ENCODE data around the gene TXNL1. TPM values are rescaled to one million over a fixed set of nuclear protein-coding genes. Genes with fewer than 3 reads are reported as not detected.
A peak's percentile ranks its signal among the peaks of the same experiment; 100 is the strongest.
"Not testable (repeated sequence)": the region's sequence is repeated elsewhere in the genome, so short reads cannot be mapped to it uniquely, and the experiment has no call there.

Gene TXNL1
- 100 to 1,000 TPM in 3 of 4 donors, 10 to 100 TPM in 1; 97.0 to 108 (median 105) TPM for polyA plus RNA-seq (ENCODE audit: insufficient read length in 4 of 4)

- DNase-seq (ENCODE audit: low read depth in 4 of 4, low spot score in 2 of 4): peak; percentile 90 to 99 (median 96)
Observed at GRCh38 chr18:56638232-56639103, at the start of gene TXNL1. Gene TXNL1, minus strand, starts transcription at chr18:56638592. Its CDS starts 152 bp downstream, at chr18:56638440.

DNA sequence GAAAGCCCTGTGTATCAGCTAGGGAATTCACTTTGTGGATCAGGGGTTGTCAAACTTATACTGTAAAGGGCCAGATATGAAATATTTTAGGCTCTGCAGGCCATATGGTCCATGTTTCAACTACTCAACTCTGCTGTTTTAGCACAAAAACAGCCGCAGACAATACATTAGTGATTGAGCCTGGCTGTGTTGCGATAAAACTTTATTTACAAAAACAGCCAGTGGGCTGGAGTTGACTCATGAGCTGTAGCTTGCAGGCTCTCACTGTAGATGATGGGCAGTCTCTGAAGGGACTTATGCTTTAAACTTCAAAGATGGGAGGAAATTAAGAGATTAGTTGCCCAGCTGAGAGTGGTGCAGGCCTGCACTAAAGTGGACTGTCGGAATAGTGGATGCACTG lies 45.9 kb upstream of the TXNL1 start:
- no peak for DNase-seq (ENCODE audit: low read depth in 4 of 4, low spot score in 2 of 4)

DNA sequence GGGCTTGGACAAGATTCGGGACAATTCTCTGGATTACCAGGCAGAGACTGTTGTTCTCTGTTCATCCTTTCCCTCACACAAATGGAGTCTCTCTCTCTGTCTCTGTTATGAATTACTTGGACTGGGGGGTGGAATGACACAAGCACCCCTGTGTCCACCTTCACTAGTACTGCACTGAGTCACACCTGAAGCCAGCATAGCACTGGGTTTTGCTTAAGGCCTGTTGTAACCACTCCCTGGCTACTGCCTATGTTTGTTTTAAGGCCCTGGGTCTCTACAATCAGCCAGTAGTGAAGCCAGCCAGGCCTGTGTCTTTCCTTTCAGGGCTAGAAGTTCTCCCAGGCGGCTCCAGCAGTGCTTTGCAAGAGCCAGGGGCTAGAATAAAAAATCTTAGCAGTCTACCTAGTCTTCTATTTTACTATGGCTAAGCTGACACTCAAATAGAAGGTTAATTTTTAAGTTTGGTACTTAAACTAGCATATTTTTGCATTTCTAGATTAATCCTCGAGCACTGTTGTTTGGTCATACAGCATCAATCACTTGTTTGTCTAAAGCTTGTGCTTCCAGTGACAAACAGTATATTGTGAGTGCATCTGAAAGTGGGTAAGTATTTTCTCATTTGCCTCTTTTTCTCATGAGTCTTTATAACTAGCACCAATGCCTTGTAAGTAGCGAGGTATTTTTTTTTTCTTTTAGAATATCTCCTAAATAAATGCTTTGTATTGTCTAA lies 40.6 kb upstream of the TXNL1 start:
- no peak for DNase-seq (ENCODE audit: low read depth in 4 of 4, low spot score in 2 of 4)

DNA sequence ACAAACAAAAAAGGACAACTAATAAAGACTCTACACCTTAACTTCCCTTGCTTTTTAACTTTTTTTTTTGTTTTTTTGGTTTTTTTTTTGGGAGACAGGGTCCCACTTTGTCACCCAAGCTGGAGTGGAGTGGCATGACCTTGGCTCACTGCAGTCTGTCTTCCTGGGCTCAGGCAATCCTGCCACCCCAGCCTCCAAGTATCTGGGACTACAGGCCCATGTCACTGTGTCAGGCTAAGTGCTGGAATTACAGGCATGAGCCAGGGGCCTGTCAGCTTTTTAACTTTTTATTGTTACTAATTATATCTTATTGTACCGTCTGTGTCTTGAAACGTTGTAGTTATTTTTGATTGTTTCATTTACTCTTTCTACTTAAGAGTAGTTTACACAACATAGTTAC lies 38.2 kb upstream of the TXNL1 start:
- DNase-seq (ENCODE audit: low read depth in 4 of 4, low spot score in 2 of 4): no peak

- DNase-seq (ENCODE audit: low read depth in 4 of 4, low spot score in 2 of 4): no peak
Observed at GRCh38 chr18:56672981-56673380, 34.6 kb upstream of the TXNL1 start.

DNA sequence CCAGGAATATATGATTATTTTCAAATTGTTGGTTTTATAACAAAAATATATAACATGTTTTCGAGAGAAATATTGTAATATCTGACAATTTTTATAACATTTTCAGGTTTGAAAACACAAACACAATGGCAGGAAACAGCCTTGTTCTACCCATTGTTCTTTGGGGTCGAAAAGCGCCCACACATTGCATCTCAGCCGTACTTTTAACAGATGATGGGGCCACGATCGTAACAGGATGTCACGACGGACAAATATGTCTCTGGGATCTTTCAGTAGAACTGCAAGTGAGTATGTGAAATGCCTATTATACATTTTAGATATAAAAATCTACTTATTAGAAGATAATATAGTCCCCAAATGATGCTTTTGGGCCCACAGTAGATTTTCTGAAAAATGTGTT lies 34.0 kb upstream of the TXNL1 start:
- no peak for DNase-seq (ENCODE audit: low read depth in 4 of 4, low spot score in 2 of 4)

GRCh38 chr18:56662902-56663301 lies 24.5 kb upstream of the TXNL1 start:
- no peak for DNase-seq (ENCODE audit: low read depth in 4 of 4, low spot score in 2 of 4)

DNA sequence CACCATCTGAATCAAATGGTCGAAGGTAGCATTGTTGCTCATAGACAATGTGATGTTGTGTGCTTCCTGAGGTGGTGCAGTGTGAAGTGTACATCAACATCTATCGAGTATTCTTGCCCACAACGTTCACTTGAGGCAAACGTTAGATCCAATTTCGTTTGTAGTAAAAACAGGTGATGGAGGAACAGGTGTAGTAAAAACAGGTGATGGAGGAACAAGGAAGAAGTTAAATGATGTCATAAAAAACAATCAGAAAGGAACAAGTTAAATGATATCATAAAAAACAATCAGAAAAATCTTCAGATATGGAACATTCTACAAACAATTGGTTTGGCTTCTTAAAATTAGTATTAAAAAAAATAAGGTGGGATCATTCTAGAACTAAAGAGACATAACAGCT lies 24.1 kb upstream of the TXNL1 start:
- DNase-seq (ENCODE audit: low read depth in 4 of 4, low spot score in 2 of 4): no peak

DNA sequence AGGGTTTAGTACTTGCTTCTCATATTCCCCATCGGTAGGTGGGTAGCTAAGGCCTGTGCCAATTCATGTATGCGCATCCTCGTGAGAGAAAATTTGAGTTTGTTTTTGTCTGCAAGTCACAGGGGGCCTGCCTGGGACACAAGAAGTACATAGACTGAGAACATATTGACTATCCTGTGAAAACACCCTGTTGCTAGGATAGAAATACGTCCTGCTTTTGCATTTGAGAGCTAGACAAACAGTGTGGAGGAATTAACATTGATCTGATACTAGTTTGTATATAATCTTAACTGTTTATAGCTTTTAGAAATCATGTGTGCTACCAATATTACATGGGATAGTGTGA lies 23.6 kb upstream of the TXNL1 start:
- no peak for DNase-seq (ENCODE audit: low read depth in 4 of 4, low spot score in 2 of 4)

GRCh38 chr18:56661360-56662062 lies 23.1 kb upstream of the TXNL1 start:
- DNase-seq (ENCODE audit: low read depth in 4 of 4, low spot score in 2 of 4): no peak

DNA sequence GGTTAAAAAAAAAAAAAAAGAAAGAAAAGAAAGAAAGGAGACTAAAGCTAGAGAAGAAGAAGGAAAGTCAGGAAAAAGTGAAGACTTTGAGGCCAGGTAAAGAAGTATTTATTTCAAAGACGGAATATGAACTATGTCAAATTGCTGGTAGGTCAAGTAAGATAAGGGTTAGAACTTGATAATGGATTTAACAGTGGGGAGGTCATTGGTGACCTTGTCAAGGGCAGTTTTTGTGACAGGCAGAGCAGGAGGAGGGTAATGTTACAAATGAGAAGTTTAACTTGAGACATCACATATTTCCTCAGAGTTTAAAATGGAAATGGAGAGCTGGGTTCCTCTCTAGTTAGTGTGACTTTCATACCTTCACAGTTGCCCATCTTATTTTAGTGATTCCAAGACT lies 22.3 kb upstream of the TXNL1 start:
- DNase-seq (ENCODE audit: low read depth in 4 of 4, low spot score in 2 of 4): no peak

GRCh38 chr18:56659111-56659510 lies 20.7 kb upstream of the TXNL1 start:
- no peak for DNase-seq (ENCODE audit: low read depth in 4 of 4, low spot score in 2 of 4)

GRCh38 chr18:56658261-56658660 lies 19.9 kb upstream of the TXNL1 start:
- DNase-seq (ENCODE audit: low read depth in 4 of 4, low spot score in 2 of 4): no peak

DNA sequence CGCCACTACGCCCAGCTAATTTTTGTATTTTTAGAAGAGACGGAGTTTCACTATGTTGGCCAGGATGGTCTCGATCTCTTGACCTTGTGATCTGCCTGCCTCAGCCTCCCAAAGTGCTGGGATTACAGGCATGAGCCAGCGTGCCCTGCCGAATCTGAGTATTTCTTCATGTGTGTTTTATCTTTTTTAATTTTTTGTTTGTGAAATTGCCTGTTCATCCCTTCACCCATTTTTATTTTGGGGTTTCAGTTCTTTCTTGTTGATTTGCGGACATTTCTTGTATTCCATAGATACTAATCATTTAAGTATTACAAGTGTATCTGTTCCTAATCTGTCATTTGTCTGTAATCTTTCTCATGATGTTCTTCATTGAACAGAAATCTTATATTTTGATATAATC lies 15.9 kb upstream of the TXNL1 start:
- not testable (repeated sequence) for DNase-seq (ENCODE audit: low read depth in 4 of 4, low spot score in 2 of 4)

DNA sequence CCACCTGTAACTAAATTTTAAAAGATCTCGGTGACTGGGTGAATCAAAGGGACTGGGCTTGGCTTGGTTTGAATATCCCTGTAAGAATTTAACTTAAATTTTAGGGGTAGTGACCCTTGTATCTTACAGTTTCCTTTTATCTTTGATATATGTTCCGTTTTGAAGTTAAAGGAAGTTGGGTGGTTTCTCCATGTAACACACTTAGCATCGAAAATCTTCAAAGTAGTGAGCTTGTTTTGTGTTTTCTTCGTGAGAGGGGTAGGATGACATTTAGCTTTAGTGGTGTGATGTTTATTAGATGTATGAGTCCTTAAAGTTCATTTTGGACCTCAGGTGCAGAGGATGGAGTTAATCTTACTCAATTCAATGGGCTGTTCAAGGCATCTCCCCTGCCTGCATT lies 14.4 kb upstream of the TXNL1 start:
- DNase-seq (ENCODE audit: low read depth in 4 of 4, low spot score in 2 of 4): no peak

DNA sequence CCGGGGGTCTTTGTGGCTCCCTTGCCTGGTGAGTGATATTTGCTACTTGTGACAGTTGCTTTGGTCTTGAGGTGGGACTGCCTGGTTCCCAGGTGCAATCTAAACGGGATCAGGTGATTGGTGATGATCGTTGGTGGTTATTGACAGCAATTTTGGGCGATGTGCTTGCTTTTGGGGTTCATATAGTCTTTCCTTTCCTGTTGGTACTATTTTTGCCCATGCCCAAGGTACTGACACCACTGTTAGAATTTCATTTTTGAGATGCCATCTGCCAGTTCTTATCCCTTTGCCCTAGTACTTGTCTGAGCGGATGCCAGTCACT lies 13.3 kb upstream of the TXNL1 start:
- no peak for DNase-seq (ENCODE audit: low read depth in 4 of 4, low spot score in 2 of 4)

DNA sequence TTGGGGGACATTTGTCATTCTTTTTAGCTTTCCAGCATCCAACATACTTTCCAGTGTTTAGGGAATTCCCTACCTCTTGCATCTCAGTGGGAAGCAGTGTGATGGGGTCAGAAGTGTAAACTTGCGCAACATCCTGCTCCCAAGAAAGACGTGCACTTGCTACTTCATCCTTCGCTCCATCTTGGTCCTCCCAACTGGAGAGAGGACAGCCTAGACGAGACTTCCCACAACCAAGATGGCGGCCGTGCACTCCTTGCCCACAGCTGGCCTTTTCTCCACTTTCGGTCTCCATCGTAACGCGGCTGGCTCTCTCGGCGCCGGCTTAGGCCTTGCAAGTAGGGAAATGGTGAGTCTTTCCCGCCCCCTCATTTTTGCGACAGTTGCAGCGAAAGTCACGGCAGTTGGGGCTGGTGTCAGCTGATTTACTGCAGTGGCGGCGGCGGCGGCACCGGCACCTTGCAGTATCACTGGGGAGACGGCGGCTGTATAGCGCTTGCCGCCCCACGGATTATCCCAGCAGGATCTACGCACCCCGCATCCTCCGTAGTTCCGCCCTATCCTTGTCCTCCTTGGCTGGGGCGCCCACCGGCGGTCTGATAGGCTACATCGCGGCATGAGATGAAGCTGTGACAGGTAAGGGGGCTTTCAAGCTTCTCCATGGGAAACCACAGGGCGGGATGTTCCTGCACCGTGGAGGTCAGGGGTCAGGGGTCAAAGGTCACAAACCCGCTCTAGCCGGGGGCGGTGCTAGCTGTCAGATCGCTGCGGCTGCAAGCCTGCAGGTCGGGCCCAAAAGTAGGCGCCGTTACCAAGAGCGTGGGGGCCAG lies 12.8 kb upstream of the TXNL1 start, which contains the start of gene WDR7:
WDR7 (plus strand) TSS at position 416 of the 827 bp plus-strand sequence. CDS start 21,157 bp downstream, outside the sequence.
- peak; percentile 84 to 95 (median 92) for DNase-seq (ENCODE audit: low read depth in 4 of 4, low spot score in 2 of 4)

GRCh38 chr18:56649996-56650395 lies 11.6 kb upstream of the TXNL1 start:
- no peak for DNase-seq (ENCODE audit: low read depth in 4 of 4, low spot score in 2 of 4)

DNA sequence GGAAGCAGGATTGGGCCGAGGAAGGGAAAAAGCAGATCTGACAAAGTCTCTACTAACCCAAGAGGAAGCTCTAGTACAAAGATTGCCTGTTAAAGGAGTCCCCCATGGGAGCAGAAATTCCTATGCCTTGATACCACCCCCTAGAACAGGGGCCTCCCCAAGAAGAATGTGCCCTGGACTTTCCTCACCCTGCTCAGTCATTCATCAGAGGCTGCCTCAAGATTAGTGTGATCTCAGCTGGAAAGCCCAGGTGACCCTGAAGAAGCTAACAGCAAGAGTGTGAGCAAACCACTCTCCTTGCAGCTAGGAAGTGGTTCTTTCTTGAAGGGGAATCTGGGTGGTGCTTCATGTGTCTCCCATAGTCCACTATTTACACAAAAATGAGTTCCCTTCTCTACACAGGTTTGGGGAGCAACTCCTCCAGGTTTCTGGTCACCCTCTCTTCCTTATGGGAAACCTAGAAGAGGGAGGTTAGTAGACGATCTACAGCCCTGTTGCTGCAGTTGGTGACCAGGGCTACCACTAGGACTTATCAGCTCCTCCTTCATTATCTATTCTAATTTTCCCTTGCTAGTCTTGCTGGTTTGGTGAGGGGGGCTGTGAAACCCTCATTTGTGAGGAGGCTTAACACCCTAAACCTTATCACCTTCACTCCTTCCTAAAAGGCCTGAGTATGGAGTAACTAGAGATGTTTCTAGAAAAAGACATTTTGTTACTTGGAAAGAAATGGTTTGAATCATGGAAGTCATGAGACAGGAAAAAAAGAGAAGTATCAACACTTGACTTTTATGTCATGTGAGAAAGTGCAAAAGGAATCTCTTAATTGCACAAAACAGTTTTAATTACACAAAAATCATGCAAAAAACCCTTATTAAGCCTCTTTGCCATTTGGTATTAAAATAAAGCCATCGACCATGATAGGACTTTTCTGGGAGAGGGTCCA lies 9.8 kb upstream of the TXNL1 start:
- no peak for DNase-seq (ENCODE audit: low read depth in 4 of 4, low spot score in 2 of 4)
